HepG2 (cell line): Measurements from ENCODE around the gene UBE2O. TPM values are rescaled to one million over a fixed set of nuclear protein-coding genes. Genes with fewer than 3 reads are reported as not detected.
A peak's percentile ranks its signal among the peaks of the same experiment; 100 is the strongest.

ENCODE experiments used
- ATF4 ChIP-seq, 2 experiments: fragments of 450-650 bp in 1 of 2; sonication (generic) in 1 of 2; formaldehyde crosslinking; IDR thresholded peaks; 2 replicates each; pipeline versions ENCODE4 v1.5.0 to v1.8.0; 2020 to 2022; ENCODE audit warnings: mild to moderate bottlenecking in 1 of 2, missing genetic modification reagents in 1 of 2
- DBP ChIP-seq: sonication (generic); formaldehyde crosslinking; IDR thresholded peaks from 2 replicates; pipeline ENCODE4 v1.4.0; 2020; ENCODE audit warnings: missing genetic modification reagents; ENCODE audit errors: not compliant biosample characterization
- GTF2F1 ChIP-seq: fragments of 150-350 bp; IDR thresholded peaks from 2 replicates; pipeline ENCODE4 v1.6.1; 2014; ENCODE audit warnings: low read length
- HOXD1 ChIP-seq: sonication (generic); formaldehyde crosslinking; IDR thresholded peaks from 2 replicates; pipeline ENCODE4 v1.5.0; 2020; ENCODE audit warnings: missing genetic modification reagents
- MTERF4 ChIP-seq: sonication (generic); formaldehyde crosslinking; IDR thresholded peaks from 2 replicates; pipeline ENCODE4 v1.8.0; 2023; ENCODE audit warnings: mild to moderate bottlenecking, missing genetic modification reagents
- POLR2AphosphoS5 ChIP-seq: IDR thresholded peaks from 2 replicates; pipeline ENCODE4 v1.6.1; 2012; ENCODE audit warnings: low read depth, low read length
- SRY ChIP-seq: sonication (generic); formaldehyde crosslinking; IDR thresholded peaks from 2 replicates; pipeline ENCODE4 v1.8.0; 2022; ENCODE audit warnings: mild to moderate bottlenecking, missing genetic modification reagents
- ZBTB10 ChIP-seq: sonication (generic); formaldehyde crosslinking; IDR thresholded peaks from 2 replicates; pipeline ENCODE4 v1.4.0; 2020; ENCODE audit warnings: missing genetic modification reagents, borderline replicate concordance
- ZNF317 ChIP-seq: sonication (generic); formaldehyde crosslinking; IDR thresholded peaks from 2 replicates; pipeline ENCODE4 v1.5.0; 2020; ENCODE audit warnings: mild to moderate bottlenecking, missing genetic modification reagents
- ZNF318 ChIP-seq: sonication (generic); formaldehyde crosslinking; IDR thresholded peaks from 2 replicates; pipeline ENCODE4 v1.4.0; 2020; ENCODE audit warnings: mild to moderate bottlenecking, missing genetic modification reagents
- ZNF709 ChIP-seq: sonication (generic); formaldehyde crosslinking; IDR thresholded peaks from 2 replicates; pipeline ENCODE4 v1.5.0; 2020; ENCODE audit warnings: mild to moderate bottlenecking, missing genetic modification reagents
- polyA plus RNA-seq, 8 experiments: library from polyadenylated mRNA; depleted of rRNA in 3 of 8; stranded (reverse) in 7 of 8; unstranded in 1 of 8; fragments of >200 nt; fragmentation: Illumina TruSeq in 4 of 8; extraction: Trizol in 4 of 8; gene quantifications; 2 replicates each; pipeline versions ENCODE4 v1.2.1 to v1.2.3, GENCODE V29; 2011 to 2016; ENCODE audit warnings: low read depth in 4 of 8, missing spikeins in 1 of 8, mixed read lengths in 1 of 8; ENCODE audit not compliant: insufficient read depth in 1 of 8
- total RNA-seq, 5 experiments: library from RNA; depleted of rRNA; stranded (reverse); fragments of >200 nt; fragmentation: Illumina TruSeq; extraction: Trizol; gene quantifications; 2 replicates each; pipeline ENCODE4 v1.2.3, GENCODE V29; 2016; ENCODE audit warnings: low read depth in 1 of 5

Gene UBE2O
- total and polyA plus RNA-seq, 2 of the 13 experiments (the other 11 are each of a cell fraction or from before 2014, with no cell fraction given), result 21.5 to 23.5 TPM

GRCh38 chr17:76382803-76383545, 70.0 kb downstream of the UBE2O start (continued):
- no peak for TF ChIP-seq GTF2F1
- no peak for TF ChIP-seq ZNF317 (CRISPR knock-in tag)
- peak; percentile 93; the same call in 1 of the 2 replicates for TF ChIP-seq ZNF709 (CRISPR knock-in tag)
- peak; percentile 53; the same call in 1 of the 2 replicates for TF ChIP-seq HOXD1 (CRISPR knock-in tag)
- TF ChIP-seq ZNF318 (CRISPR knock-in tag), result no peak
- TF ChIP-seq SRY (CRISPR knock-in tag), result peak; percentile 79; the same call in 1 of the 2 replicates
- TF ChIP-seq ZBTB10 (CRISPR knock-in tag), result 0 out of 2 replicates have a peak, but pooled peaks have one; percentile 7
- peak; percentile 71 for TF ChIP-seq POLR2AphosphoS5
- no peak for TF ChIP-seq DBP (CRISPR knock-in tag)
- peak in 1 of 2 experiments; percentile 61; a peak in 2 of 4 replicates for TF ChIP-seq ATF4 (CRISPR knock-in tag; IDR thresholded peaks at IDR 0.05)
- TF ChIP-seq MTERF4 (CRISPR knock-in tag), result peak; percentile 96
